HG03196 (cell line): ENCODE results near the gene SLC7A9.
"Not testable (repeated sequence)": the region's sequence is repeated elsewhere in the genome, so short reads cannot be mapped to it uniquely, and the experiment has no call there.

Experiments
- ATAC-seq: cut with Tn5 transposase; IDR thresholded peaks from one replicate; pipeline ENCODE4 v1.9.1; 2021; ENCODE audit not compliant: unreplicated experiment

The SLC7A9 gene

GRCh38 chr19:32885255-32885654, 15.7 kb upstream of the SLC7A9 start:
- ATAC-seq: not testable (repeated sequence)

GRCh38 chr19:32881766-32882165, 12.2 kb upstream of the SLC7A9 start:
- ATAC-seq: no peak

GRCh38 chr19:32880622-32881021, 11.1 kb upstream of the SLC7A9 start:
- no peak for ATAC-seq

GRCh38 chr19:32879741-32880140, 10.2 kb upstream of the SLC7A9 start:
- ATAC-seq: no peak

- no peak for ATAC-seq
Observed at GRCh38 chr19:32878988-32879387, 9.4 kb upstream of the SLC7A9 start.

- ATAC-seq: no peak
Observed at GRCh38 chr19:32877977-32878745, 8.6 kb upstream of the SLC7A9 start.

GRCh38 chr19:32877323-32877912, 7.9 kb upstream of the SLC7A9 start:
- no peak for ATAC-seq

GRCh38 chr19:32876919-32877285, 7.3 kb upstream of the SLC7A9 start:
- ATAC-seq: no peak

GRCh38 chr19:32876236-32876918, 6.8 kb upstream of the SLC7A9 start:
- ATAC-seq: no peak

GRCh38 chr19:32875428-32875827, 5.9 kb upstream of the SLC7A9 start:
- no peak for ATAC-seq

- ATAC-seq: no peak
Observed at GRCh38 chr19:32874605-32875004, 5.0 kb upstream of the SLC7A9 start.

- no peak for ATAC-seq
Observed at GRCh38 chr19:32873247-32873959, 3.8 kb upstream of the SLC7A9 start.

GRCh38 chr19:32872391-32872790, 2.8 kb upstream of the SLC7A9 start:
- no peak for ATAC-seq

- no peak for ATAC-seq
Observed at GRCh38 chr19:32870981-32871451, 1.4 kb upstream of the SLC7A9 start.

GRCh38 chr19:32869966-32870573, 503 bp upstream of the SLC7A9 start:
- ATAC-seq: no peak

- no peak for ATAC-seq
Observed at GRCh38 chr19:32868206-32868950, 1.2 kb downstream of the SLC7A9 start.

GRCh38 chr19:32867436-32867835, 2.1 kb downstream of the SLC7A9 start:
- ATAC-seq: not testable (repeated sequence)

GRCh38 chr19:32866564-32867265, 2.9 kb downstream of the SLC7A9 start:
- ATAC-seq: no peak

GRCh38 chr19:32866061-32866460, 3.5 kb downstream of the SLC7A9 start:
- no peak for ATAC-seq

- ATAC-seq: no peak
Observed at GRCh38 chr19:32865326-32865725, 4.2 kb downstream of the SLC7A9 start.
